H9 (cell line): ENCODE measurements around the gene SH2D3C. TPM values are rescaled to one million over a fixed set of nuclear protein-coding genes. Genes with fewer than 3 reads are reported as not detected.
A peak's percentile ranks its signal among the peaks of the same experiment; 100 is the strongest.

Experiments used
- DNase-seq: peaks from one replicate; pipeline ENCODE4 v3.0.0-alpha.2; 2017
- H2AFZ ChIP-seq: one replicate; pipeline ENCODE4 v1.6.1; 2013; ENCODE audit warnings: mild to moderate bottlenecking, low read length, control low read depth, moderate library complexity
- H2AK5ac ChIP-seq: 2 replicates; pipeline ENCODE4 v1.6.1; 2013; ENCODE audit warnings: low read length, control low read depth, mixed read lengths; ENCODE audit not compliant: insufficient read length
- H2BK120ac ChIP-seq: one replicate; pipeline ENCODE4 v1.6.1; 2013; ENCODE audit warnings: low read depth, mild to moderate bottlenecking, low read length, control low read depth, inconsistent platforms; ENCODE audit not compliant: poor library complexity, severe bottlenecking
- H2BK12ac ChIP-seq: 2 replicates; pipeline ENCODE4 v1.6.1; 2013; ENCODE audit warnings: low read length, control low read depth, mixed read lengths, low read depth; ENCODE audit not compliant: insufficient read length
- H2BK15ac ChIP-seq: 2 replicates; pipeline ENCODE4 v1.6.1; 2013; ENCODE audit warnings: low read depth, low read length, control low read depth
- H2BK20ac ChIP-seq: one replicate; pipeline ENCODE4 v1.6.1; 2013; ENCODE audit warnings: low read depth, mild to moderate bottlenecking, low read length, control low read depth, inconsistent platforms; ENCODE audit not compliant: poor library complexity, severe bottlenecking
- H2BK5ac ChIP-seq: 2 replicates; pipeline ENCODE4 v1.6.1; 2013; ENCODE audit warnings: low read length, control low read depth, mixed read lengths; ENCODE audit not compliant: insufficient read length
- H3K14ac ChIP-seq: 2 replicates; pipeline ENCODE4 v1.6.1; 2013; ENCODE audit warnings: low read length, control low read depth; ENCODE audit not compliant: insufficient read depth
- H3K18ac ChIP-seq: 2 replicates; pipeline ENCODE4 v1.6.1; 2013; ENCODE audit warnings: low read depth, mild to moderate bottlenecking, mixed read lengths, low read length, control low read depth; ENCODE audit not compliant: insufficient read length
- H3K23ac ChIP-seq: 2 replicates; pipeline ENCODE4 v1.6.1; 2013; ENCODE audit warnings: low read length, control low read depth, mixed read lengths, low read depth; ENCODE audit not compliant: insufficient read length
- H3K23me2 ChIP-seq: 2 replicates; pipeline ENCODE4 v1.6.1; 2013; ENCODE audit warnings: low read depth, mild to moderate bottlenecking, mixed read lengths, low read length, control low read depth; ENCODE audit not compliant: insufficient read length, poor library complexity, severe bottlenecking
- H3K27ac ChIP-seq: 2 replicates; pipeline ENCODE4 v1.5.1; 2013; ENCODE audit warnings: low read length, control low read depth, mixed read lengths, low read depth; ENCODE audit not compliant: insufficient read length
- H3K27me3 ChIP-seq: 2 replicates; pipeline ENCODE4 v1.6.1; 2013; ENCODE audit warnings: low read length, control low read depth, inconsistent platforms; ENCODE audit not compliant: insufficient read depth
- H3K4ac ChIP-seq: 2 replicates; pipeline ENCODE4 v1.6.1; 2013; ENCODE audit warnings: low read depth, mild to moderate bottlenecking, control low read depth, inconsistent platforms, low read length, moderate library complexity
- H3K4me1 ChIP-seq: 2 replicates; pipeline ENCODE4 v1.6.1; 2013; ENCODE audit warnings: low read length, control low read depth, inconsistent platforms; ENCODE audit not compliant: insufficient read depth
- H3K4me2 ChIP-seq: 2 replicates; pipeline ENCODE4 v1.6.1; 2013; ENCODE audit warnings: low read length, control low read depth, mixed read lengths; ENCODE audit not compliant: insufficient read length, insufficient read depth
- H3K56ac ChIP-seq: 2 replicates; pipeline ENCODE4 v1.6.1; 2013; ENCODE audit warnings: low read depth, mild to moderate bottlenecking, mixed read lengths, low read length, control low read depth; ENCODE audit not compliant: insufficient read length
- H3K79me1 ChIP-seq: 2 replicates; pipeline ENCODE4 v1.6.1; 2013; ENCODE audit warnings: low read depth, mild to moderate bottlenecking, moderate library complexity, low read length, control low read depth, inconsistent platforms; ENCODE audit not compliant: insufficient read depth, poor library complexity, severe bottlenecking
- H3K79me2 ChIP-seq: 2 replicates; pipeline ENCODE4 v1.6.1; 2013; ENCODE audit warnings: low read length, control low read depth, inconsistent platforms; ENCODE audit not compliant: insufficient read depth
- H3K9ac ChIP-seq: 2 replicates; pipeline ENCODE4 v1.6.1; 2013; ENCODE audit warnings: low read length, control low read depth, mixed read lengths; ENCODE audit not compliant: insufficient read length; ENCODE audit errors: extremely low read depth
- H3K9me3 ChIP-seq: one replicate; pipeline ENCODE4 v1.6.1; 2013; ENCODE audit warnings: low read depth, low read length, inconsistent platforms; ENCODE audit not compliant: control insufficient read depth
- H3T11ph ChIP-seq: one replicate; pipeline ENCODE4 v1.6.1; 2013; ENCODE audit warnings: mild to moderate bottlenecking, low read length, control low read depth, inconsistent platforms
- H4K20me1 ChIP-seq: one replicate; pipeline ENCODE4 v1.6.1; 2013; ENCODE audit not compliant: control insufficient read depth, insufficient read length, insufficient read depth
- H4K5ac ChIP-seq: 2 replicates; pipeline ENCODE4 v1.6.1; 2013; ENCODE audit warnings: low read depth, mild to moderate bottlenecking, mixed read lengths, low read length, control low read depth; ENCODE audit not compliant: insufficient read length
- H4K8ac ChIP-seq: replicated peaks from 2 replicates; pipeline ENCODE4 v1.6.1; 2013; ENCODE audit warnings: low read length, control low read depth, mixed read lengths, low read depth; ENCODE audit not compliant: insufficient read length
- H4K91ac ChIP-seq: 2 replicates; pipeline ENCODE4 v1.6.1; 2013; ENCODE audit warnings: low read depth, mild to moderate bottlenecking, moderate library complexity, mixed read lengths, low read length, control low read depth; ENCODE audit not compliant: insufficient read length
- H3K27ac Mint-ChIP-seq, 3 experiments: 2 replicates in 2 of 3; 3 replicates in 1 of 3; pipeline ENCODE4 v1.8.0; 2020 to 2021; ENCODE audit warnings: mixed read lengths in 3 of 3, mild to moderate bottlenecking in 1 of 3, moderate library complexity in 1 of 3
- H3K27me3 Mint-ChIP-seq: 2 replicates; pipeline ENCODE4 v1.8.0; 2021; ENCODE audit warnings: low read depth, mild to moderate bottlenecking, moderate library complexity, mixed read lengths
- H3K36me3 Mint-ChIP-seq, 3 experiments: 2 replicates in 2 of 3; 3 replicates in 1 of 3; pipeline ENCODE4 v1.8.0; 2020 to 2021; ENCODE audit warnings: low read depth in 3 of 3, mixed read lengths in 3 of 3; ENCODE audit not compliant: insufficient read depth in 1 of 3
- H3K4me1 Mint-ChIP-seq, 2 experiments: 2 replicates each; pipeline ENCODE4 v1.8.0; 2020; ENCODE audit warnings: mixed read lengths in 2 of 2
- H3K4me3 Mint-ChIP-seq, 2 experiments: 2 replicates in 1 of 2; 3 replicates in 1 of 2; pipeline ENCODE4 v1.8.0; 2020 to 2021; ENCODE audit warnings: mild to moderate bottlenecking in 2 of 2, mixed read lengths in 2 of 2, moderate library complexity in 1 of 2
- H3K9me3 Mint-ChIP-seq, 2 experiments: 2 replicates in 1 of 2; 3 replicates in 1 of 2; pipeline ENCODE4 v1.8.0; 2020; ENCODE audit warnings: mild to moderate bottlenecking in 2 of 2, mixed read lengths in 2 of 2, moderate library complexity in 1 of 2
- CTCF ChIP-seq: fragments of 200-600 bp; sonication (generic); conservative IDR thresholded peaks from 3 replicates; pipeline ENCODE4 v1.8.0; 2021; ENCODE audit warnings: antibody characterized with exemption, mild to moderate bottlenecking
- WGBS: extraction: QIAGEN DNeasy Blood & Tissue Kit; methylation state at CpG from one replicate; pipeline ENCODE4 v1.1.7; 2013; ENCODE audit warnings: missing lambda C conversion rate, low lambda C conversion rate, mixed read lengths; ENCODE audit not compliant: insufficient read length; ENCODE audit errors: extremely low coverage; 5-methylcytosine and 5-hydroxymethylcytosine counted together
- total RNA-seq: library from RNA; stranded (reverse); gene quantifications from 2 replicates; pipeline ENCODE4 v1.2.1, GENCODE V29; 2021

The SH2D3C gene
- total RNA-seq, 1 experiment from 2014 or later, result 1.7 TPM

GRCh38 chr9:127716412-127716811 is 62.1 kb downstream of the SH2D3C start:
- no peaks in the 10 kb centered on the region; a peak in 1 of 5 replicates for H3K9me3 Mint-ChIP-seq
- Histone ChIP-seq H3K79me1 (no peaks in the 10 kb centered on the region), H2AFZ (no peak overlapping the region)

More at GRCh38 chr9:127716412-127716811, 62.1 kb downstream of the SH2D3C start:
- H2BK12ac ChIP-seq, result no peak overlapping the region
- no peak overlapping the region for H2BK15ac ChIP-seq
- H4K91ac ChIP-seq, result no peak overlapping the region
- WGBS, result no CpG with 5 or more reads among the region's 9 CpGs
- H3K4ac ChIP-seq, result no peak overlapping the region
- H3K23me2 ChIP-seq, result peaks cover 13% of the 10 kb centered on the region
- no peak overlapping the region for H3K56ac ChIP-seq
- Mint-ChIP-seq H3K27ac (peak overlapping the region in 2 of 3 experiments; percentile 70 to 97; a peak in 2 of 7 replicates), H3K36me3 (no peaks in the 10 kb centered on the region; a peak in 1 of 7 replicates), H3K4me3 (peak overlapping the region; percentile 89 to 98), H3K4me1 (peaks cover 15 to 27% of the 10 kb centered on the region in 2 experiments), H3K27me3 (peaks cover 5% of the 10 kb centered on the region)
- H3K23ac ChIP-seq, result no peak overlapping the region
- no peaks in the 10 kb centered on the region for H3K27me3 ChIP-seq
- TF ChIP-seq CTCF, result no peak
- H3K79me2 ChIP-seq, result no peaks in the 10 kb centered on the region
- H2BK20ac ChIP-seq, result no peak overlapping the region
- no peak overlapping the region for H4K5ac ChIP-seq
- H3K18ac ChIP-seq, result no peak overlapping the region
- H4K8ac ChIP-seq, result no peak overlapping the region
- no peak overlapping the region for H3K14ac ChIP-seq
- H3K9me3 ChIP-seq, result no peaks in the 10 kb centered on the region
- no peak for DNase-seq
- H3K4me1 ChIP-seq, result no peaks in the 10 kb centered on the region; the same call in 1 of the 2 replicates
- no peak overlapping the region for H2BK120ac ChIP-seq
- no peaks in the 10 kb centered on the region for H4K20me1 ChIP-seq
- H2BK5ac ChIP-seq, result no peak overlapping the region
- no peak overlapping the region for H3K27ac ChIP-seq
- peak overlapping the region; percentile 77 for H3K4me2 ChIP-seq
- no peak overlapping the region for H3K9ac ChIP-seq
- no peak overlapping the region for H2AK5ac ChIP-seq
- no peak overlapping the region for H3T11ph ChIP-seq
